HG03575 (cell line): Measurements from ENCODE around the gene SPOPL.
"Not testable (repeated sequence)": the region's sequence is repeated elsewhere in the genome, so short reads cannot be mapped to it uniquely, and the experiment has no call there.

Experiments used
- ATAC-seq: cut with Tn5 transposase; IDR thresholded peaks from one replicate; pipeline ENCODE4 v1.9.1; 2021; ENCODE audit not compliant: unreplicated experiment, insufficient number of reproducible peaks, low FRiP score; ENCODE audit errors: extremely low read depth

SPOPL gene

DNA sequence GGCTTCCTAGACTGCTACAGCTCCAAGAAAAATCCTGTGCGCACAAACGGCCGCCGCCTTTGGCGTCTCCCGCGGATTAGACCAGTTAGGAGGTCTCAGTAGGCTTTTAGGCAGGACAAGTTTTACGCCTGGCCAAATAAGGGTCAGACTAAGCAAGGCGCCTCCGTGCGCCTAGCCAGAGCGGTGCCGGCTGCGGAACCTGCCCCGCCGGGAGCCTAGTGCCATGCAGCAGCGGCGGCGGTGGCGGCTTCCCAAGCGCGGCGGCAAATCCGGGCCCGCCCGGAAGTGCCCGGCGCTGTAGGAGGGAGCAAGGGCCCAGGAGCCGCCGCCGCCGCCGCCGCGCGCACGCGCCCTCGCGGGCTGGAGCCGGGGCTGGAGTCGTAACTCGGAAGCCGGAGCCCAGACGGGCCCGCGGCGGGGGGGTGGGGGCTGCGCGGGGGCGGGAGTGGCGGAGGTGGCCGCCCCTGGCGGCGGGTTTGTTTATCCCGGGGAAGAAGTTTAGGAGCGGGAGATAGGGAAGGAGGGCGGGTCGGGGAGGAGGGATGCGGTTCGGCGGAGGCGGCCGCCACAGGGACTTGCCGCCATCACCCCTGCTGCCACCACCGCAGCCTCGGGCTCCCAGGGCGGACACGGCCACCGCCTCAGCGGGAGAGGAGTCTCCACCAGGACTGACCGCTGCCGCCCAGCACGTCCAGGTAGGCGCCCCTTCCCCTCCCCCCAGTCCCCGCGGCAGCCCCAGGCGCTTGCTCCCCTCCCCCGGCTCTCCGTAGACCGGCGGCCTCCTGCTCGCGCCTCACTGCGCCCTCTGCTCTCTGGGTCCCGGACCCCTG, at the start of gene SPOPL:
SPOPL (plus strand) TSS at position 346 of the 830 bp plus-strand sequence. CDS start 48,447 bp downstream, outside the sequence.
- no peak for ATAC-seq

DNA sequence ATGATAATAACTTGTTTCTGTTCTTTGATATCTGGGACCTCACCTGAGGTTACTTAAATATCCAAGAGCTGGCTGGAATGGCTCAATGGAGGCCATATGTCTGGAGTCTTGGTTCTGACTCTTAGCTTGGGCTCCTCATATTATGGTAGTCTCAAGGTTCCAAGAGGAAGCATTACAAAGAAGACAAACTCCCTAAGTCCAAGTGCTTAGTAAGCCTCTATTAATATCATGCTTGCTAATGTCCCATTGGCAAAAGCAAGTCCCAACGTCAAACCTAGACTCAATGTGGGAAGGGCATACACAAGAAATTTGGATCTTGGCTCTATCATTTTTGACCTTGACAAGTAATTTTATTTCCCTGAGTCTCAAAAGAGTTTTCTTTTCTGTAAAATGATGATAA, 49.2 kb upstream of the SPOPL start:
- ATAC-seq = no peak

DNA sequence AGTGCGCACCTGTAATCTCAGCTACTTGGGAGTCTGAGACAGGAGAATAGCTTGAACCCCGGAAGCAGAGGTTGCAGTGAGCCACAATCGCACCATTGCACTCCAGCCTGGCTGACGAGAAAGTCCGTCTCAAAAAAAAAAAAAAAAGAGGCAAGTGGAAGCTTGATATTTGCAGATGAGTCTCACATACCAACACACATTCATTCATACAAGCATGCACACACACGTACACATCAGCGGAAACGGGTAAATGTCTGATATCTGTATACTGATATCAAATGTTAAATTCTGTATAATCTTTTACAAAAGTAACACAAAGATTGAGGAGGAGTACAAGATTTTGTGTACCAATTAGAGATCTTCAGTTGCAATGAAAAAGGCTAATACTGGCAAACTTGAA, 47.8 kb upstream of the SPOPL start:
- ATAC-seq = no peak

DNA sequence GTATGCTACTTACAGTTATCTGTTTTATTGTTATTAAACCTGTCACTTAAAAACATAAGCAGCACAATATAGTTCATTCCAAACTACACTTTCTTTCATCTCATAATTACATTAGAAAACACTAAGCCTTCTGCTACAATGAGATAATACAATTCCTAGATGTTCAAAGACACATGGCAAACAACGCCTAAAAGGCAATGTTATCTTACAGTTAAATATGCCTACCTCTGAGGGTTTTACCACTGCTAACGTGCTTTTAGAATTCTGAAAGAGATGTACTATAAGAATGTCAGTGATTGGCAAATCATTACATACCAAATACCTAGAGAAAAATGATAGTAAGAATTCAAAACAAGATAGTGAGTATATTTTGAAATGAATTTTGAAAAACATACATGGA, 46.8 kb upstream of the SPOPL start:
- no peak for ATAC-seq

GRCh38 chr2:138455275-138455674, 46.3 kb upstream of the SPOPL start:
- ATAC-seq = no peak

- ATAC-seq = no peak
Measured at GRCh38 chr2:138455691-138456090, 45.9 kb upstream of the SPOPL start.

DNA sequence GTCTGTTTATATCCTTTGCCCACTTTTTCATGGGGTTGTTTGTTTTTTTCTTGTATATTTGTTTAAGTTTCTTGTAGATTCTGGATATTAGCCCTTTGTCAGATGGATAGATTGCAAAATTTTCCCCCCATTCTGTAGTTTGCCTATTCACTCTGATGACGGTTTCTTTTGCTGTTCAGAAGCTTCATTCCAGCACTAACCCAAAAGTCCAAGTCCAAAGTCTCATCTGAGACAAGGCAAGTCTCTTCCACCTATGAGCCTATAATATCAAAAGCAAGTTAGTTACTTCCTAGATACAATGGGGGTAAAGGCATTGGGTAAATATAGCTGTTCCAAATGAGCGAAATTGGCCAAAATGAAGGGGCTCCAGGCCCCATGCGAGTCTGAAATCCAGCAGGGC, 38.9 kb upstream of the SPOPL start:
- not testable (repeated sequence) for ATAC-seq

GRCh38 chr2:138468617-138469016, 33.0 kb upstream of the SPOPL start:
- no peak for ATAC-seq

GRCh38 chr2:138469411-138469810, 32.2 kb upstream of the SPOPL start:
- no peak for ATAC-seq

DNA sequence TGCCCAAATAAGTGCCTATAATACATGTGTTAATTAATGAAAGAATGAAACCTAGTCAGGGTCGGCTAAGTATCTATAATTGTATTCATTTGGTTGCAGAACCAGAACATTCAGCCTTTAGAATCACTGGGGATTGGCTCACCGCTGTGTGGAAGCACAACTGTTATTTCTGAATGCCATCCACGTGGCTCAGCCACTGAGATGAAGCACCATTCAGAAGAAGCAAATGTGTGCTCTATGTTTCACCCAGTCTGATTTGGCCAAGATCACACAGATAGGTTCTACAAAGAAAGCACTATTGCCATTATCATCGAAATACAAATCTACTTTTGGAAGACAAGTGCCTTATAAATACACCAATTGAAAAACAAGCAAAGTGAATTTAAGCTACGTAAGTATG, 30.6 kb upstream of the SPOPL start:
- no peak for ATAC-seq

GRCh38 chr2:138474100-138474825, 27.3 kb upstream of the SPOPL start:
- no peak for ATAC-seq

- ATAC-seq = peak; percentile 72
Measured at GRCh38 chr2:138475277-138475776, 26.2 kb upstream of the SPOPL start.

DNA sequence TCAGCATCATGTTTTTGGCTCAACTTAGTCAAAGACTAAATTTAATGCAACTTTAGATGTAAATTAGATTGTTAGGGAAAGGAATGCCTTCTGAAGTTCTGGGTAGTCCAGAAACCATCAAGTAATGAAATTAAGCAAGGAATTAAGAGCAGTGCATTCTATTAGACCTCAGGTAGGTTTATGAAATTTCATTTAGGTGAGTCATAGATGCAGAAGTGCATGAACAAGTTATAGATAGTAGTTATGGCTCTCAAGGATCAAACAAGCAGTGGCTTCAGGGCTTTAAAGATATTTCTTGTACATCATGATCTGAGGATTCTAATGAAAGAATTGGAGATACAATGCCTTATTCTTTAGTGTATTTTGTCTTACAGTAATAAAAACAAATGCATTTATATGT, 25.4 kb upstream of the SPOPL start:
- ATAC-seq = no peak

DNA sequence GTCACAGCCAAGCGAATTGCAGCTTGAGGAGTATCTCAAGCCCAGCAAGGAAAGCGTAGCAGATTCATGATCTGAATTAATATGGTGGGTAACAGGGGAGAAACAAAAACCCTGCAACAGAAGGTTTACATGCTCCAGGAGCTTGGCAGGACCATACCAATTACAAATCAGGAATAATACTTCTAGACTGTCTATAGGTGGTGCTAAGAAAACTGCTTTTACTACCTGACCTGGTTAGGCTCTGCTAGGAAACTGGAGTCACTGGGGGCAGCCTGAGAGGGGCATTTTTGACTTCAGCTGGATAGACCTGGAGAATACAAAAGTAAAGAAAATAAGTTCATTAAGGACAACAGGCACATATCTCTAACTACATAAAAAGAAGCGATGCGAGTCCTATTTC, 24.6 kb upstream of the SPOPL start:
- ATAC-seq = no peak

DNA sequence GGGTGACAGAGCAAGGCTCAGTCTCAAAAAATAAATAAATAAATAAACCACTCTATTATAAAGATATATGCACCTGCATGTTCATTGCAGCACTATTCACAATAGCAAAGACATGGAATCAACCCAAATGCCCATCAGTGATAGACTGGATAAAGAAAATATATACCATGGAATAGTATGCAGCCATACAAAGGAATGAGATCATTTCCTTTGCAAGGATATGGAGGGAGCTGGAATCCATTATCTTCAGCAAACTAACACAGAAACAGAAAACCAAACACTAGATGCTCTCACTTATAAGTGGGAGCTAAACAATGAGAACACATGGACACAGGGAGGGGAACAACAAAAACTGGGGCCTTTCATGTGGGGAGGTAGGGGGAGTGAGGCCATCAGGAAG, 18.8 kb upstream of the SPOPL start:
- not testable (repeated sequence) for ATAC-seq

GRCh38 chr2:138485019-138485418, 16.6 kb upstream of the SPOPL start:
- ATAC-seq = no peak

GRCh38 chr2:138486363-138487198, 15.0 kb upstream of the SPOPL start:
- no peak for ATAC-seq

DNA sequence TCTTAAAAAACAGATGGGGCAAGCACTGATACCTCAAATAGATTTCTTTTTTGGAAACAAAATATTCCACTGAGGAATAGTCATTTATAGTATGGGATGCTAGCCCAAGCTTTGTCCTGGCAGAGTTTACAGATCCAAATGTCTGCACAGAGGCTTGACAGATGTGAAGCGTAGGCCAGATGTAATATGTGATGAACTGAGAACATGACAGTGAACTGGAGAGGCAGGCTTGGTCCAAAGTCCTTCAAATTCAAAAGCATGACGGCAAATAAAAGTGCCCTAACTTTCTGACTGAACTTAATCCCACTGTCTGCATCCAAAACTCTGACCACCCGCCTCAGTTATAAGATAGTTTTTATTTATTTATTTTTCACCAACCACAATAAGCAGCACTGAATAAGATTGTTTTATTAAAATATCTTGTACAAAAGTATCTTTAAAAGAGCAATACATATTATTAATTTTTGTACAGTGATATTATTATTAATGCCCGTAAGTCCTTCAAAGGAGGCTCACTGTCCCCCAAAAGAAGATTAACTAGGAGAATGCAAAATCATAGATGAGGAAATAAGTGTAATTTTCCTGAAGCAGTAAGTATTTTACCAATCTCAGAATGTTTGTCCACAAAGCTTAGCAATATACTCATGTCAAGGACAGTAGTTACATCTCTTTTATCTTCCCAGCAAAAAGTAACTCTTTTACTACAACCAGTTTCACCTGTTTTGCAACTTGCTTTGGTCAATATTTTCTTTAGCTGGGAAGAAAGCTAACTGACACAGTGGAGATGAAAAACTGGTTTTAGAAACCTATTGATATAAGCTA, 10.7 kb upstream of the SPOPL start:
- ATAC-seq = no peak

DNA sequence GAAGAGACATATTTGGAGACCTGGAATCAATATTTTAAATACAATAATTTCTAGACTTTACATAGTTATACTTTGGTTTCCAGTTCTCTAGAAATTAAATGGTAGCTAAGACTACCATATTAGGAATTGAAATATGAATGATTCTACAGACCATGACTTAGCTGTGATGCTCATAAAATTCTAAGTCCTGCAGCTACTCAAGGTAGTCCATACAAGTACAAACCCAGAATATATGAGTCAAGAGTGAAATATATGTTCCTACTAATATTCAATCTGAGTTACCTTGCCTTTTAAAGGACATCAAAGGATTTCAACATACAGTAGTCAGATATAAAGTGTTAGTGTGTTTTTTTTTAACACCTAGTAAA, 10.1 kb upstream of the SPOPL start:
- no peak for ATAC-seq
